Body of pancreas (tissue), 4 donors: ENCODE measurements around the gene UBTF. TPM values are rescaled to one million over a fixed set of nuclear protein-coding genes. Genes with fewer than 3 reads are reported as not detected.

ENCODE experiments used
- ATAC-seq: fragments of 150-250 bp; one replicate; pipeline ENCODE4 v1.9.1; 2016
- DNase-seq, 4 donors: peaks; one replicate each; pipeline ENCODE4 v3.0.0-alpha.2; 2019
- H3K27ac ChIP-seq, 4 donors: fragments of 200-600 bp; sonication (generic); 1 replicate in 3 of 4; 2 replicates in 1 of 4; pipeline versions ENCODE4 v1.5.1 to v1.6.1; 2016 to 2019; ENCODE audit warnings: mild to moderate bottlenecking in 1 of 4, mixed read lengths in 1 of 4, moderate library complexity in 1 of 4
- H3K27me3 ChIP-seq, 2 donors: fragments of 200-600 bp; sonication (generic); one replicate each; pipeline ENCODE4 v1.6.0; 2016; ENCODE audit warnings: mild to moderate bottlenecking in 1 of 2
- H3K36me3 ChIP-seq, 2 donors: fragments of 200-600 bp; sonication (generic); replicated peaks in 1 of 2; 2 replicates each; pipeline ENCODE4 v1.5.1; 2016; ENCODE audit warnings: low read depth in 2 of 2; ENCODE audit not compliant: insufficient read depth in 1 of 2
- H3K4me1 ChIP-seq: fragments of 200-600 bp; sonication (generic); one replicate; pipeline ENCODE4 v1.6.0; 2016
- H3K4me3 ChIP-seq, 2 donors: fragments of 200-600 bp; sonication (generic); 1 replicate in 1 of 2; 2 replicates in 1 of 2; pipeline ENCODE4 v1.5.1; 2016 to 2019
- H3K9me3 ChIP-seq, 3 donors: fragments of 200-600 bp; sonication (generic); 1 replicate in 2 of 3; 2 replicates in 1 of 3; pipeline ENCODE4 v1.5.1; 2016
- POLR2A ChIP-seq, 3 donors: fragments of 450-650 bp; IDR thresholded peaks; one replicate each; pipeline ENCODE4 v1.6.1; 2016; ENCODE audit warnings: antibody characterized with exemption in 3 of 3, mild to moderate bottlenecking in 2 of 3
- WGBS, 2 donors: methylation state at CpG; one replicate each; pipeline ENCODE4 v1.1.5; 2017; 5-methylcytosine and 5-hydroxymethylcytosine counted together
- intact Hi-C: fragments of 100-400 bp; cut with DNase I; formaldehyde crosslinking; loops from one replicate; pipeline ENCODE4 v1.15.1; 2023
- total RNA-seq, 2 donors: library from RNA; depleted of rRNA; stranded (reverse); fragments of >200 nt; gene quantifications; one replicate each; pipeline ENCODE4 v1.1.0, GENCODE V29; 2016
- TF ChIP-seq, protein P1 (sequence below), 7 experiments: fragments of 450-650 bp in 4 of 7; fragments of 200-600 bp in 3 of 7; sonication (generic) in 3 of 7; IDR thresholded peaks; one replicate each; pipeline ENCODE4 v1.5.1; 2016 to 2019; ENCODE audit warnings: antibody characterized with exemption in 7 of 7

The UBTF gene
- total RNA-seq, 2 donors from 2014 or later = 43.8 to 73.8 TPM

DNA sequence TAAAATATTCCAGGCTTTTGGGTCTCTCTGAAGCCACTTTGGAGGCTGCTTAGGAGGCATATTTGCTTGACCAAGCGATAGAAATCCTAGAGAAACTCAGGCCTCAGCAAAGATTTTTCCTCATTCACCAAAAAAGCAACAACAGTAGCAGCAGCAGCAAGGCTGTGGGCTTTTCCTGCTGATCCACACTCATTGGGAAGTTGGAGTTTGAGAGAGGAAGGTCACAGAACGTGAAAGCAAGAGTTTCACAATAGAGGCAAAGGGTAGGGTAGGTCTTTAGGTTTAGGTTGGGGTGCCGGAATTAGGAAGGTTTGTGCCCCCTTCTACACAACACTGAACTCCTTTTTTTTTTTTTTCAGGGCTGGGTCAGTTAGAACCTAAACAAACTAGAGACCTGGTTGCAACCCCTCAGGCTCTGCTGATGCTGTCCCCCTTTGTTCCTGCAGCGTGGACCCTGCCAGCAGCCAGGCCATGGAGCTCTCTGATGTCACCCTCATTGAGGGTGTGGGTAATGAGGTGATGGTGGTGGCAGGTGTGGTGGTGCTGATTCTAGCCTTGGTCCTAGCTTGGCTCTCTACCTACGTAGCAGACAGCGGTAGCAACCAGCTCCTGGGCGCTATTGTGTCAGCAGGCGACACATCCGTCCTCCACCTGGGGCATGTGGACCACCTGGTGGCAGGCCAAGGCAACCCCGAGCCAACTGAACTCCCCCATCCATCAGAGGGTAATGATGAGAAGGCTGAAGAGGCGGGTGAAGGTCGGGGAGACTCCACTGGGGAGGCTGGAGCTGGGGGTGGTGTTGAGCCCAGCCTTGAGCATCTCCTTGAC, 30.7 kb downstream of the UBTF start:
- 84 to 87% methylated on average over 9 to 11 of the region's 12 CpGs for WGBS, 2 donors
- Histone ChIP-seq H3K27ac (peak overlapping the region in 1 of 4 donors; percentile 98), H3K9me3 (no peaks in the 10 kb centered on the region), H3K4me1 (peaks cover 35% of the 10 kb centered on the region), H3K4me3 (no peak overlapping the region), H3K36me3 (no peaks in the 10 kb centered on the region), H3K27me3 (no peaks in the 10 kb centered on the region)
- intact Hi-C loops = no loop called here
- no peak for TF ChIP-seq POLR2A (IDR thresholded peaks at IDR 0.05)
- TF ChIP-seq, protein P1, sequence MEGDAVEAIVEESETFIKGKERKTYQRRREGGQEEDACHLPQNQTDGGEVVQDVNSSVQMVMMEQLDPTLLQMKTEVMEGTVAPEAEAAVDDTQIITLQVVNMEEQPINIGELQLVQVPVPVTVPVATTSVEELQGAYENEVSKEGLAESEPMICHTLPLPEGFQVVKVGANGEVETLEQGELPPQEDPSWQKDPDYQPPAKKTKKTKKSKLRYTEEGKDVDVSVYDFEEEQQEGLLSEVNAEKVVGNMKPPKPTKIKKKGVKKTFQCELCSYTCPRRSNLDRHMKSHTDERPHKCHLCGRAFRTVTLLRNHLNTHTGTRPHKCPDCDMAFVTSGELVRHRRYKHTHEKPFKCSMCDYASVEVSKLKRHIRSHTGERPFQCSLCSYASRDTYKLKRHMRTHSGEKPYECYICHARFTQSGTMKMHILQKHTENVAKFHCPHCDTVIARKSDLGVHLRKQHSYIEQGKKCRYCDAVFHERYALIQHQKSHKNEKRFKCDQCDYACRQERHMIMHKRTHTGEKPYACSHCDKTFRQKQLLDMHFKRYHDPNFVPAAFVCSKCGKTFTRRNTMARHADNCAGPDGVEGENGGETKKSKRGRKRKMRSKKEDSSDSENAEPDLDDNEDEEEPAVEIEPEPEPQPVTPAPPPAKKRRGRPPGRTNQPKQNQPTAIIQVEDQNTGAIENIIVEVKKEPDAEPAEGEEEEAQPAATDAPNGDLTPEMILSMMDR (IDR thresholded peaks at IDR 0.05) = no peak
- DNase-seq (no peak), ATAC-seq (no peak)

DNA sequence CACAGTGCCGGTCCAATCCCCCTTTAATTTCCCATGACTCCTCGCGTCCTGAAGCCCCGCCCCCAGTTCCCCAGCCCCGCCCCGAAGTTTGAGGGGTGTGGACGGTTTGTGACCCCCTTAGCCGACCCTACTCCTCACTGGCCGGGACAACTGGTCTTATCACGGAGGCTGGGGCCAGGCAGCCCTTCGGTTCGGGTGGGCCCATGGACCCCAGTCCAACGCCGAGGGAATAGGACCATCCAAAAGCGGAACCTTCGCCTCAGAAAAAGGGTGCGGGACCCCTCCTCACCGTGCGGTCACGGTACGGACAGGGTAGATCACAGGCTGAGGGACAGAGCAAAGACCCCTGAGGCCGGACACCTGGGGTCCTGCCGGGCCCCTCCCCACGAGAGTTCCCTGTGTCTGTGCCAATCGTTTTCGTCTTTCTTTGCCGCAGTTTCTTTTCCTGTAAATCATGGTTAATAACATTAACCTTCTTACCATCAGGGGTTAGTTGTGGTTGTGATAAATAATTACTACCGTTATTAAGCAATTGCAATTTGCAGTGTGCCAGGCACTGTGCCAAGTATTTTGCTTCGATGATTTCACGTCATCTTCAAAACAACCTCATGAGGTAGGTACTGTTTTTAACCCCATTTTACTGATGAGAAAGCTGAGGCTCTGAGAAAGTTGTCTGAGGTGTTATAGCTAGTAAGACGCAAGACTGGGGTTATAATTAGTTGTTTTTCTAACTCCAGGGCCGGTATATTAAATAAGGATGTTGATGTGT, 32.2 kb downstream of the UBTF start:
- Histone ChIP-seq H3K27me3 (no peaks in the 10 kb centered on the region), H3K4me1 (peaks cover 35% of the 10 kb centered on the region), H3K9me3 (no peaks in the 10 kb centered on the region), H3K27ac (peak overlapping the region; percentile 81 to 98 (median 97)), H3K36me3 (no peaks in the 10 kb centered on the region), H3K4me3 (peak overlapping the region; percentile 55 to 62)
- no peak for TF ChIP-seq POLR2A (IDR thresholded peaks at IDR 0.05)
- TF ChIP-seq, protein P1 (IDR thresholded peaks at IDR 0.05) = no peak
- intact Hi-C loops = no loop called here
- 1 to 4% methylated on average over 17 to 32 of the region's 32 CpGs for whole genome bisulfite sequencing, 2 donors
- DNase-seq = peak in 1 of 4 donors; percentile 36
- ATAC-seq = peak; percentile 49

DNA sequence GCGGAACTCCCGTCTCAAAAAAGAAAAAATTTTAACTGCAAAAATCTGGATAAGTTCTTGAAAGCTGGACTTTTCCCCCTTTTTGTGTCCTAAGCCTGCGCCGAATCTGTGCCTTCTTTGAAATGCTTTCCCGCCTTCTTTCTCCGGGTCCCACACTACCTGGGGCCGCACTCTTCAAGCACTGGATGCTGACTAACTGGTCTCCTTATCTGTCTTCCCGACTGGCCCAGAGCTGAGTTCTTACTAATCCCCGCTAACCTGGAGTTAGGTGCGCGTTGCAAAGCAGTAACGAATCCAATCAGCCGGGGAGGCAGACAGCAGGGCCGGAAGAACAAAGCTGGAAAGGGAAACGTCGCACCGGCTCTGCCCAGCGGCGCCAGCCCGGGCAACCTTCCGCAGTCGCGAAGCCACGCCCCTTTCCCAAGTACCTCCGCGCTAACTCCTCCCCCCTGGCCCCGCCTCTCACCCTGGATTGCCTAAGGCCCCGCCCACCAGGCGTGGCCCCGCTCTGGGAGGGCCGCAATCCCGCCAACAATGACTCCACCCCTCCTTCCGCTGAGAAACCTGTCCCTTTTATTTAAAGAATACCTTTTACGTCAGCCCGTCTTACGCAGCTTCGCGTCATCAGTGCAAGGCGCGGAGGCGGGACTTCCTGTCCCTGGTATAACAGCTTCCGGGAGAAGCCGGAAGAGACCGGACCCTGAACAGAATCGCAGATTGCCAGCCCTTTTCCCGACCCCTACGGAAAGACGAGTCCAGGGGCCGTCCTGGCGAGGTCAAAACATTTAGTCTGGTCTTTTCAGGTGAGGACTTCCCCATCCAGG, 33.0 kb downstream of the UBTF start, which contains the start of gene TMUB2:
Gene TMUB2 (plus strand): TSS at position 666 of the 824 bp plus-strand sequence. CDS start 737 bp downstream, outside the sequence.
- H3K27me3 ChIP-seq = no peaks in the 10 kb centered on the region
- peak within 1 kb of the TSS; percentile 81 to 98 (median 97) for H3K27ac ChIP-seq
- DNase-seq = peak; percentile 99 to 100 (median 100)
- H3K4me3 ChIP-seq = peak within 1 kb of the TSS; percentile 55 to 62
- no peaks in the 10 kb centered on the region for H3K36me3 ChIP-seq
- intact Hi-C loops = no loop called here
- H3K4me1 ChIP-seq = peaks cover 35% of the 10 kb centered on the region
- 0% methylated on average over 24 to 50 of the region's 50 CpGs for WGBS, 2 donors
- no peaks in the 10 kb centered on the region for H3K9me3 ChIP-seq
- peak; percentile 95 for ATAC-seq
- TF ChIP-seq, protein P1 (IDR thresholded peaks at IDR 0.05) = peak in 1 of 7 experiments; percentile 13
- peak; percentile 82 to 94 (median 90) for TF ChIP-seq POLR2A (IDR thresholded peaks at IDR 0.05)

DNA sequence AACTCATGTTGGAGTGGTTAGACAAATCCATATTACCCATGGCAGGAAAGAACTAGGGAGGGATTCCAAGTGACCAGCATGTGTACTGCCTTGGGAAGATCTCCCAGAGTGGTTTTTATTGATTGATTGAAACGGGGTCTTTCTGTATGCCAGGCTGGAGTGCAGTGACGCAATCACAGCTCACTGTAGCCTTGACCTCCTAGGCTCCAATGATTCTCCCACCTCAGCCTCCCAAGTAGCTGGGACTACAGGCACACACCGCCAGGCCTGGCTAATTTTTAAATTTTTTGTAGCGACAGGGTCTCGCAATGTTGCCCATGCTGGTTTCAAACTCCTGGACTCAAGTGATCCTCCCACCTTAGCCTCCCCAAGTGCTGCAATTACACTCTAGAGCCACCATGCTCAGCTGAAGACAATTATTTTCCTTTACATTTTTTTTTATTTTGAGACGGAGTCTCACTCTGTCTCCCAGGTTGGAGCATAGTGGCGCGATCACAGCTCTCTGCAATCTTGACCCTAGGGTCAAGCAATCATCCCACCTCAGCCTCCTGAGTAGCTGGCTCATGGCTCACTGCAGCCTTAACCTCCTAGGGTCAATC, 35.2 kb downstream of the UBTF start:
- H3K9me3 ChIP-seq = no peaks in the 10 kb centered on the region
- H3K4me3 ChIP-seq = no peak overlapping the region

More for the DNA sequence above, 35.2 kb downstream of the UBTF start:
- no peak for ATAC-seq
- H3K4me1 ChIP-seq = peaks cover 35% of the 10 kb centered on the region
- TF ChIP-seq, protein P1 (IDR thresholded peaks at IDR 0.05) = no peak
- no peak for TF ChIP-seq POLR2A (IDR thresholded peaks at IDR 0.05)
- WGBS, 2 donors = 74 to 75% methylated on average over 8 of the region's 8 CpGs
- no peak for DNase-seq
- no peaks in the 10 kb centered on the region for H3K27me3 ChIP-seq
- intact Hi-C loops = no loop called here
- H3K27ac ChIP-seq = no peak overlapping the region
- no peaks in the 10 kb centered on the region for H3K36me3 ChIP-seq
